NK-92 (cell line): Measurements from ENCODE around the gene G6PD.
"Not testable (repeated sequence)": the region's sequence is repeated elsewhere in the genome, so short reads cannot be mapped to it uniquely, and the experiment has no call there.

ENCODE experiments used
- DNase-seq: peaks from one replicate; lab custom pipeline; 2025; ENCODE audit not compliant: unreplicated experiment; lab: John Stamatoyannopoulos, UW

G6PD gene

GRCh38 chrX:154515966-154516655 lies 30.5 kb downstream of the G6PD start, which contains the start of gene FAM3A:
Gene FAM3A, minus strand, starts transcription at chrX:154516232. Its CDS starts 460 bp downstream, at chrX:154515772.
- peak; percentile 19 for DNase-seq

- no peak for DNase-seq
These were observed 31.3 kb downstream of the G6PD start for GRCh38 chrX:154515090-154515965.

- no peak for DNase-seq
These were observed 32.9 kb downstream of the G6PD start for GRCh38 chrX:154513716-154514115.

GRCh38 chrX:154512879-154513553 lies 33.6 kb downstream of the G6PD start:
- DNase-seq: no peak

- DNase-seq: no peak
These were observed 34.9 kb downstream of the G6PD start for GRCh38 chrX:154511761-154512160.

GRCh38 chrX:154509455-154509854 lies 37.2 kb downstream of the G6PD start:
- DNase-seq: no peak

- DNase-seq: no peak
These were observed 38.3 kb downstream of the G6PD start for GRCh38 chrX:154508384-154508745.

GRCh38 chrX:154507673-154508383 lies 38.8 kb downstream of the G6PD start:
- DNase-seq: no peak

- DNase-seq: no peak
These were observed 39.9 kb downstream of the G6PD start for GRCh38 chrX:154506483-154507332.

- DNase-seq: no peak
These were observed 40.9 kb downstream of the G6PD start for GRCh38 chrX:154505734-154506133.

GRCh38 chrX:154502989-154503388 lies 43.7 kb downstream of the G6PD start:
- DNase-seq: no peak

GRCh38 chrX:154502098-154502497 lies 44.5 kb downstream of the G6PD start:
- no peak for DNase-seq

- not testable (repeated sequence) for DNase-seq
These were observed 45.2 kb downstream of the G6PD start for GRCh38 chrX:154501423-154501822.

- DNase-seq: not testable (repeated sequence)
These were observed 50.0 kb downstream of the G6PD start for GRCh38 chrX:154496591-154497137.

GRCh38 chrX:154495472-154495922 lies 51.1 kb downstream of the G6PD start:
- DNase-seq: no peak

- no peak for DNase-seq
These were observed 51.9 kb downstream of the G6PD start for GRCh38 chrX:154494715-154495114.

- peak; percentile 29 for DNase-seq
These were observed 56.1 kb downstream of the G6PD start, which contains the start of gene SLC10A3 for GRCh38 chrX:154490414-154491083. Gene SLC10A3, minus strand, starts transcription at chrX:154490629. Its CDS starts 1,689 bp downstream, at chrX:154488940.

GRCh38 chrX:154490021-154490413 lies 56.6 kb downstream of the G6PD start:
- no peak for DNase-seq

GRCh38 chrX:154489182-154489581 lies 57.5 kb downstream of the G6PD start:
- DNase-seq: no peak
